Sigmoid colon (tissue), 4 donors: ENCODE data around the gene SHC1.

Experiments used
- EP300 ChIP-seq, 4 donors: sonication (generic); formaldehyde crosslinking; IDR thresholded peaks; one replicate each; pipeline ENCODE4 v1.6.1; 2017; ENCODE audit warnings: antibody characterized with exemption in 4 of 4
- POLR2A ChIP-seq, 2 donors: fragments of 450-650 bp; IDR thresholded peaks; one replicate each; pipeline ENCODE4 v1.6.1; 2016; ENCODE audit warnings: antibody characterized with exemption in 2 of 2, mild to moderate bottlenecking in 2 of 2, moderate library complexity in 2 of 2

GRCh38 chr1:155011437-155012025 is 41.0 kb upstream of the SHC1 start:
- TF ChIP-seq POLR2A (IDR thresholded peaks at IDR 0.05) (no peak), EP300 (IDR thresholded peaks at IDR 0.05) (no peak)
